ENCODE measurements around the gene NCEH1.
A peak's percentile ranks its signal among the peaks of the same experiment; 100 is the strongest.

The NCEH1 gene

GRCh38 chr3:172643506-172644179, 67.2 kb downstream of the NCEH1 start:
- no peak for DNase-seq

- DNase-seq, result no peak
Observed at GRCh38 chr3:172641291-172641690, 69.6 kb downstream of the NCEH1 start.

DNA sequence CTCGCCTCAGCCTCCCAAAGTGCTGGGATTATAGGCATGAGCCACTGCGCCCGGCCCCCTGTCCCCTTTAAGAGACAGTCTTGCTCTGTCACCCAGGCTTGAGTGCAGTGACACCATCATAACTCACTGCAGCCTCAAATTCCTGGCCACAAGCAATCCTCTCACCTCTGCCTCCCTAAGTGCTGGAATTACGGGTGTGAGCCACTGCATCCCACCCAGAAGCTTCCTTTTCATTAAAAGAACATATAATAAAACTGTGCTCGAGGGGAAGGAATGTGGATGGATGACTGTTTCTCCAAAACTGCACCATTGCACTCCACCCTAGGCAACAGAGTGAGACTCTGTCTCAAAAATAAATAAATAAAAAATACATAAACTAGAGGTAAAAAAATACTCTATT, 70.1 kb downstream of the NCEH1 start:
- no peak for DNase-seq

DNA sequence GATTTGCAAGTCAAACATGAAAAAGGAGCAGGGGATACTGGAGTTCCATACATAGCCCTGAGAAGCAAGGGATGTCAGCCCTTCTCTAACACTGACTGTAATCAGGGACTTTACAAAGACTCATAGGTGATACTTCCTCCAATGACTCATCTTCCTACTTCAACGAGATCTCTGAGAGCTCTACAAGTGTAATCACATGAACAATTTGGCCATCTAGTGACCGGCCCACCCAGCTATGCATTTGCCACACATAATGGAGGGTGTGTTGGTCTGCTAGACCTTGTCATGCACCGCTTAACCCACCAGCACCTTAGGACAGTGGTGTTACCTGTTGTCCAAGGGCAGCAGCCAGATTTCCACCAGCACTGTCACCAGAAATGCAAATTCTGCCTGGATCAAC, 75.3 kb downstream of the NCEH1 start:
- no peak for DNase-seq

DNA sequence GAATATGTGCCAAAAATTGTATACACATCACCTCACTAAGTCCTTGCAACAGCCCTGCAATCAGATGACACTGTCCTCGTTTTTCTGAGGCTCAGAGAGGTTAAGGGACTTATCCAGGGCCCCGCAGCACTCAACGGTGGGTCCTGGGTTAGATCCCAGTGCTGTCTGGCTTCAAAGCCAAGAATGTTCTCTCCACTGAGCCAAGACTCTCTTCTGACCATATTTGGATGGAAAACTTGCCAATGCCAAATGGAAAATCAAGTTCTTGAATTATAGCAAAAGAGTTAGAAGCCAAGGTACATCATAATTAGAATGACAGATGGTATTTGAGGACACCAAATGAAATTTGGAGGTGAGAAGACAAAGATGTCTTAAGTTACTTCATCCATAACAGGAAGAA, 75.9 kb downstream of the NCEH1 start:
- no peak for DNase-seq

DNA sequence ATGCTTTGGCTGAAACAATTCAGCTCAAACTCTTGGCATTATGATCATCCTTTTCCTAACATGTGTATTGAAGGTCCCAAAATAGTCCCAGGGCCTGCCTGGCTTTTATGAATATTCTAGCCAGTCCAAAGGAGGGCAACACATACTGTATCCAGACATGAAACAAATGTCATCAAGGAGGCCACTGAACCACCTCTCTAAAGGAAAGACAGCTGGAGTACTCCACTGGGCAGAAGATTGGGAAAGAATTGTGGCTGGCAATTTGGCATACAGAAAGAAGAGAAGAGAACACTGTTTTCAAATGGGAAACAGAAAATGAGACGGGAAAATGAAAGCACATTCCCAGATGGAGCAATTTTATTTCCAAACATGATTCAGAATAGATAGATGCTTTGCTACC, 80.6 kb downstream of the NCEH1 start:
- DNase-seq, result no peak

DNA sequence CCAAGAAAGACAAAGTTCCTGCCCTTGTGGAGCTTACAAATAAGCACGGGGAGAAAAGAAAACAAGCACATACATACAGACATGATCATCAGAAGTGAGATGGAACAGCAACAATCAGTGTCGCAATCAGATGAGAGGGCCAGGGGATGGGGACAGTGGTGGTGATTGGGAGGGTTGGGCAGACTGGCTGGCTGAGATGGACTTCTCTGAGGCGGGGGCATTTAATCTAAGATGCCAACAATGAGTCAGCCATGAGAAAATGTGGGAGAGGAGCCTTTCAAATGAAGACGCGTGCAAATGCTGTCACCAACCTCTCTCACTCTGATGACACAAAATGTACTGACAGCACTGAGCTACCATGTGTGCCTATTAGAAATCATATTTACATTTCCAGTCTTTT, 81.4 kb downstream of the NCEH1 start:
- DNase-seq, result no peak

DNA sequence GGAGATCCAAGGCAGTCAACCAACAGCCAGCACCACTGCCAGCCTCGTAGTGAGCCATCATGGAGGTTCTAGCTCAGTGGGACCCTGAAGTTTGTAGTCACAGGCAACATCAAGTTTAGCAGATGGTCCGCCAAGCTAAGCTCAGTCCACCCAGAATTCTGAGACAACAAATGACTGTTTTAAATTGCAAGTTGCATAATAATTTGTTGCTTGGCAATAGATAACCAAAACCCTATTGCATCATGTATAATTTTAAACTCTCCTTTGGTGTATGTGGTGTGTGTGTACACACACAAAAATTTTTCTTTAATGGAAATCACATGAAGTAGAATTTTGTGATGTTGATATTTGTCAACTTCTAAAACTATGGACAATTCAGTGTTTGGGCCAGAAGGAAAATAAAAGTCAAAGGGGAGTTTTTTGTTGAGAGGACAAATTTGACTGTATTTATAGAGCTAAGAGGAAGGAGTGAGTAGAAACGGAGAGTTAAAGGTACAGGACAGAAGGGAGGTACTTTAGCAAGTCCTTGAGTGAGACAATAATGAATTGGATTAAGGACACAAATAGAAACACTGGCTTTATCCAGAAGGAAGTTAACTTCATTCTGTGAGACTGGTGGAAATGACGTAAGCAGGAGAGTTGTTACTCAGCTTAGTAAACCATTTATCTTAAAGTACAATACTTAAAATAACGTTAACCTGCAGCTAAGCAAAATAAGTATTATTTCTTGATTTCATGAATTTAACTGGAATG, 83.6 kb downstream of the NCEH1 start:
- no peak for DNase-seq

GRCh38 chr3:172626021-172626640, 84.7 kb downstream of the NCEH1 start:
- no peak for DNase-seq

DNA sequence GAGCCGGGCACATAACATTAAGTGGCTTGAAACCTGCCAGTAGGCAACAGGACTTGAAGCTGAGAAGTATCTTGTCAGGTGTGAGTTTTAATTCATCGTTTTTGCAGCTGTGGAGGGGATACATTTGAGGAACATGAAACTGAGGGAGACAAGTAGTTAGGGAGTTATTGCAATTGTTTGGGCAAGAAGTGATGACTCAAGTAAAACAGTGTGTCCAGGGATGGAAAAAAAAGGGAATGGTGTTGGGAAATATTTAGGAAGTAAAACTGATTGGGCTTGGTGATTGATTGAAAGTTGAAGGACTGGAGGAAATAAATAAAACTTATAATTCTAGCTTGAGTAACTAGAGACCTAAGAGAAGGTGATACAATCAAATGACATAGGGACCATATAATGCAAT, 85.5 kb downstream of the NCEH1 start:
- no peak for DNase-seq

- DNase-seq, result no peak
Observed at GRCh38 chr3:172624999-172625398, 85.9 kb downstream of the NCEH1 start.

DNA sequence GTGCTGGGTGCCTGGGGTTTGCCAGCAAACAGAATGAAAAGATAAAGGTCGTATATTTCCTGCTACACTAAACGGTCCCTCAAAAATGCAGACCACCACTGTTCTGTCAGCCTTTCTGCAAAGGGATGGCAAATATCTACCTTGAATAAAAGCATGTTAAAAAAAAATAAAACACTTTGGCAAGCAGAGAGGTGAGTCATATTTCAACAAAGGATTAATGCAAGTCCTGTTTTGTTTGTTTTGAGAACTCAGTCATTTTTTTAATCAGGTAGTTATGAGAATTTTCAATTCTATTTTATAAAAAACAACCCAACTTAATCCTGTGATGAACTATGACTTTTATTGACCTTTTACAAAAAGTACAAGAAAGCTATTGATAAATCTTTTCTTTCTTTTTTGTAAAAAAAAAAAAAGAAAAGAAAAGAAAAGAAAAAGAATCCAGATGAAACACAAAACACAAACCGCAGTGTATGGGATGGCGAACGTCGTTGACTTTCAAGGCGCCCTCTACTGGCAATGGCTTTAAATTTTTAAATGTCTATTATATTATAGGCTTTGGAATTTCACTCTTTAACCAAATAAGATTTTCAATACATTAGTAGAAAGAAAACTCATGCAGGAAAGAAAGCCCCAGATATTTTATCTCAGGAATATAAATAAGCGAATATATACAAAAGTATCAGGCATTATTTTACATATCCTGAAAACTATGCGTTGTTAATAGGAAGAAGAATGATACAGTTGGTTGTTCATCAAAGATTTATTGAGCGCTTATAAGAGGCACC, 87.8 kb downstream of the NCEH1 start:
- DNase-seq, result peak; percentile 71

GRCh38 chr3:172622156-172622555, 88.7 kb downstream of the NCEH1 start:
- DNase-seq, result peak; percentile 39

DNA sequence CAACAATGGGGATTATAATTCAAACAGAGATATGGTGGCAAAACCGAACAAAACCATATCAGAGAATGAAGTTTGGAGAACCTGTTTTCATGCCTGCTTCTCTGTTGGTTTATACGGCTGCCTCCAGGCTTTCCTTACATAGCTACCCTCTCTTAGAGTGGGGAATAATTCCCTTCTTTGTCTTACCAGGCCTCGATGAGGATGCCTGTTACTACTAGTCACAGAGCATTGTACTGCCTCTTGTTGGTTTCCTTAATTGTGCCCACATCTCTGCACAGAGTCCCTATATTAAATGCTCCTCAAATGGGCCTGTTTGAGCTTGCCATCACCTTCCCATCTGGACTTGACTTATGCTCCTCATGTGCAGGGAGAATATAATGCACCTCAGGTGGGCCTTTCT, 92.9 kb downstream of the NCEH1 start:
- DNase-seq, result no peak

DNA sequence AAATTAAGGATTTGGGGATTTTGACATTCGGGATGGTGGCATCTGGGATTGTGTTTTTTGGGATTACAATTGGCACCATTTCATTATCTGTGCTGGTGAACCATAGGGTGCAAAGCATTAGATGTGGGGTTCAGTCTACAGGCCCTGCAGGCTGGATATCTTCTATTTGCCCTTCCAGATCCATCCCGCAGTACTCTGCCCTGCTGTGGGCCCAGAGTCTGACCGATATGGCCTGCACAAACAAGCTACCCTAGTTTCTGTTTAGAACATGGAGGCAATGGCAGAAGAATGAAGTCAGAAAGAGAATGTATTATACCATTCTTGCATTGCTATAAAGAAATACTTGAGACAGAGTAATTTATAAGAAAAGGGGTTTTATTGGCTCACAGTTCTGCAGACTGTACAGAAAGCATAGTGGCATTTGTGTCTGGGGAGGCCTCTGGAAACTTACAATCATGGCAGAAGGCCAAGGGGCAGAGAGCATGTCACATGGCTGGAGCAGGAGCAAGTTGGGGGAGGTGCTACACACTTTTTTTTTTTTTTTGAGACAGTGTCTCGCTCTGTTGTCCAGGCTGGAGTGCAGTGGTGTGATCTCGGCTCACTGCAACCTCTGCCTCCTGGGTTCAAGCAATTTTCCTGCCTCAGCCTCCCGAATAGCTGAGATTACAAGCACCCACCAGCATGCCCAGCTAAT, 93.7 kb downstream of the NCEH1 start:
- DNase-seq, result no peak

GRCh38 chr3:172616031-172616461, 94.8 kb downstream of the NCEH1 start:
- DNase-seq, result no peak

DNA sequence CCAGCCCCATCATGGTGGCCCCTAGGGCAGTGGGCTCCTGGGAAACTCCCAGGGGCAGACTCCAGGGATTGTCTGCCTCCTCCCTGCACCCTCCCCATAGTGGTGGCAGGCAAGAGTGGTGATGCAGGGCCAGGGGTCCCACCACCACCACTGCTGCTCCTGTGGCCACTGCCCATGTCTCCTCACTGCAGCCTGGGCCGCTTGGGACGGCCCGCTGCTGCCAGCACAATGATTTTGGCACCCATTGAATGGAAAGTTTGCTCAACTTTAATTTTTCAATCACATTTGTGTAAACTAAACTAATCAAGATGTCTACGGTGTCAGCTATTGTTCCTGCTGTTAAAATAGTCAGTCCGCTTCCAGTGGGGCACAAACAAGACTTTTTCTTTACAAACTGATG, 95.6 kb downstream of the NCEH1 start:
- DNase-seq, result no peak

- no peak for DNase-seq
Observed at GRCh38 chr3:172614340-172615274, 96.3 kb downstream of the NCEH1 start.

GRCh38 chr3:172613845-172614244, 97.0 kb downstream of the NCEH1 start:
- DNase-seq, result no peak

DNA sequence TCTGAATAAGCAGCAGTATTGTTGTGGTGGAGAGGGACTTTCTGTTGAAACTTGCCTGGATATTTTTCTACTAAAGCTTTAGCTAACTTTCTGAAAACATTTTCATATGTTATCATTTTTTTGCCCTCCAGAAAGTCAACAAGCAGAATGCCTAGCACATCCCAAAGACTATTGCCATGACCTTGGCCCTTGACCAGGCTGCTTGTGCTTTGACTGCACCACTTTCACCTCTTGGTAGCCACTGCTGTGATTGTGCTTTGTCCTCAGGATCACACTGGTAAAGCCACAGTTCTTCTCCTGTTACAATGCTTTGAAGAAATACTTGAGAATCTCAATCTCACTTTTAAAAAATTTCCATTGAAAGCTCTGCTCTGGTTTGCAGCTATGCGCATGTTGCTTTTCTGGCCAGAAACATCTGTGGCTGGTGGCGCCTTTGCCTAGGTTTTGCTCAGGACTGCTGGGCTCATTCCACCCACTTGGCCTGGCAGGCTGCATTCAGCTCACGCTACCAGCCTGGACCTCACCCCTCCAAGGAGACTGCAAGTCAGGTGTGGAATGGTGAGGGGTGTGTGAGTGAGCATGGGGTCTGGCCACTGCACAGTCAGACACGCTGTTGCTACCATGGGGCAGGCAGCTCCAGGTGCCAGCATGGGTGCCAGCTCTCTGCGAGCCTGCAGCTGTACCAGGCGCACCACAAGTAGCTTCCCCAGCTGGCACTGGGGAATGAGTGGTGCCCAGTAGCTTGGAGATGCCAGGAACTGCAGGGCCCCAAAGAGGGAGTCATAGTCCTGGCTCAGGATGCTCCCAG, 97.8 kb downstream of the NCEH1 start:
- no peak for DNase-seq

DNA sequence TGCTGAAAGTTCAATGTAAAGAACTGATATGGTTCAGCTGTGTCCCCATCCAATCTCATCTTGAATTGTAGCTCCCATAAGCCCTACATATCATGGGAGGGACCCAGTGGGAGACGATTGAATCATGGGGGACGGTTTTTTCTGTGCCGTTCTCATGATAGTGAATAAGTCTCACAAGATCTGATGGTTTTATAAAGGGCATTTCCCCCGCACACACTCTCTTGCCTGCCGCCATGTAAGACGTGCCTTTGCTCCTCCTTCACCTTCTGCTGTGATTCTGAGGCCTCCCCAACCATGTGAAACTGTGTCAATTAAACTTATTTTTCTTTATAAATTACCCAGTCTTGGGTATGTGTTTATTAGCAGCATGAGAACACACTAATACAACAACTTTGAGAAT, 101.1 kb downstream of the NCEH1 start:
- no peak for DNase-seq

All from NCI-H69 (cell line).